CD4-positive, alpha-beta memory T cell (primary cell): ENCODE data around the gene MED27. TPM values are rescaled to one million over a fixed set of nuclear protein-coding genes. Genes with fewer than 3 reads are reported as not detected.

Source experiments
- CTCF ChIA-PET: fragments of 350-600 bp; sonication (Branson Sonifier 250); formaldehyde crosslinking; loops from one replicate; lab custom pipeline; 2021; ENCODE audit warnings: inconsistent platforms; ENCODE audit not compliant: partially characterized antibody; lab: Charles Lee
- POLR2A ChIA-PET: fragments of 350-600 bp; sonication (Branson Sonifier 250); formaldehyde crosslinking; loops from one replicate; lab custom pipeline; 2021; ENCODE audit not compliant: partially characterized antibody; lab: Charles Lee
- DNase-seq, 5 donors: peaks; one replicate each; pipeline versions ENCODE4 v3.0.0 to v3.0.0-alpha.2; 2020 to 2022; ENCODE audit warnings: mixed read lengths in 1 of 5
- H3K27ac ChIP-seq: one replicate; pipeline ENCODE4 v1.7.0; 2013; ENCODE audit warnings: low read depth, low read length
- H3K27me3 ChIP-seq: 2 replicates; pipeline ENCODE4 v1.7.0; 2013; ENCODE audit warnings: mild to moderate bottlenecking, low read length, moderate library complexity; ENCODE audit not compliant: insufficient read depth
- H3K36me3 ChIP-seq: 2 replicates; pipeline ENCODE4 v1.7.0; 2013; ENCODE audit warnings: mild to moderate bottlenecking, low read length, moderate library complexity; ENCODE audit not compliant: insufficient read depth
- H3K4me1 ChIP-seq: 2 replicates; pipeline ENCODE4 v1.7.0; 2013; ENCODE audit warnings: mild to moderate bottlenecking, low read length, moderate library complexity; ENCODE audit not compliant: insufficient read depth
- H3K4me3 ChIP-seq, 2 donors: one replicate each; pipeline ENCODE4 v1.7.0; 2013; ENCODE audit warnings: low read length in 2 of 2, mild to moderate bottlenecking in 1 of 2
- H3K9me3 ChIP-seq, 2 donors: one replicate each; pipeline ENCODE4 v1.7.0; 2013; ENCODE audit warnings: low read length in 2 of 2, control low read depth in 1 of 2; ENCODE audit not compliant: control insufficient read depth in 1 of 2
- H3K27ac Mint-ChIP-seq, 7 donors: one replicate each; pipeline ENCODE4 v1.8.0; 2020 to 2021; ENCODE audit warnings: mixed read lengths in 7 of 7, mild to moderate bottlenecking in 6 of 7, inconsistent platforms in 3 of 7, moderate library complexity in 3 of 7
- H3K27me3 Mint-ChIP-seq, 2 donors: one replicate each; pipeline ENCODE4 v1.8.0; 2020 to 2021; ENCODE audit warnings: mixed read lengths in 2 of 2
- H3K36me3 Mint-ChIP-seq, 2 donors: one replicate each; pipeline ENCODE4 v1.8.0; 2020 to 2021; ENCODE audit warnings: mixed read lengths in 2 of 2, inconsistent platforms in 1 of 2, mild to moderate bottlenecking in 1 of 2
- H3K4me1 Mint-ChIP-seq, 4 donors: one replicate each; pipeline ENCODE4 v1.8.0; 2020 to 2021; ENCODE audit warnings: mixed read lengths in 4 of 4, mild to moderate bottlenecking in 1 of 4
- H3K4me3 Mint-ChIP-seq, 8 donors: one replicate each; pipeline ENCODE4 v1.8.0; 2020 to 2021; ENCODE audit warnings: mixed read lengths in 8 of 8, mild to moderate bottlenecking in 7 of 8, moderate library complexity in 6 of 8, inconsistent platforms in 3 of 8
- H3K9me3 Mint-ChIP-seq, 8 donors: one replicate each; pipeline ENCODE4 v1.8.0; 2020 to 2021; ENCODE audit warnings: mixed read lengths in 8 of 8, mild to moderate bottlenecking in 5 of 8, inconsistent platforms in 3 of 8, moderate library complexity in 1 of 8
- intact Hi-C: fragments of 100-400 bp; cut with micrococcal nuclease; formaldehyde crosslinking; loops from one replicate; pipeline ENCODE4 v1.15.1; 2023
- polyA plus RNA-seq, 2 donors: library from polyadenylated mRNA; unstranded; fragments of 300-500 nt; fragmentation: Illumina TruSeq; gene quantifications; one replicate each; pipeline ENCODE4 v1.2.3, GENCODE V29; 2021
- total RNA-seq, 2 experiments: library from RNA; stranded (reverse); gene quantifications; one replicate each; pipeline ENCODE4 v1.2.3, GENCODE V29; 2021

MED27 gene
- total RNA-seq, result 10 to 100 TPM; 15.6 to 15.8 TPM
- polyA plus RNA-seq, result 10 to 100 TPM; 42.8 to 57.7 TPM

DNA sequence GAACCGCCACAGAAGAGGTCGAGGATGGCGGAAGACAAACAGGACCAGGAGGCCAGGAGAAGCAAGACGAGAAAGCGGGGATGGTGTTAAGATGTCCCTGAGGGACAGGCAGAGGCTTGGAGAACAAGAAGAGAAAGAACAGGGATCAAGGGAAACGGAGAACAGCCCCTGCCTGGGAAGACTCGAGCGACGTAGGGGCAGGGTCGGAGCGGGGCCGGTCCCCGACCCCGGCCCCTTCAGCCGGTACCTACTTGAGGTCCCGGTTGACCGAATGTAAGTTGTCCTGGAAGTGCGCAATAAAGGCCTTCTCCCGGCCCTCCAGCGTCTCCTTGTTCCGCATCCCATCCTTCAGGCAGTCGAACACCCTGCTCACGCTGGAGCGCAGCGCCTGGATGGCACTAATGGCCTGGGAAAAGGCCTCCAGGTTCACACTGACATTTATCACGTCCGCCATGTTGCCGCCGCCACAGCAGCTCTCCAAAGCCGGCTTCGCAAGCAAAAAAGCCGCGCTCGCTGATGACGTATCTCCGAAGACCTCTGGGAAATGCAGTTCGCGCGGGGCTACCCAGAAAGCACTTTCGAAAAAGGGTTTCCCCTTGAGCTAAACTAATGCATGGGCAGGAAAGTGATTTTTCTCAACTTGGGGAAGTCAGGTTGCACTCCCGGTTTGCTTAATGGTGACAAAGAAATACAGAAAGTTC is at the start of gene MED27:
Gene MED27 (minus strand): TSS at position 477 of the 701 bp plus-strand sequence. CDS start 23 bp downstream, at position 454.
- peaks cover 40% of the 10 kb centered on the region for H3K4me1 ChIP-seq
- Mint-ChIP-seq H3K9me3 (no peaks in the 10 kb centered on the region), H3K4me3 (peak within 1 kb of the TSS; percentile 89 to 99 (median 98)), H3K4me1 (peaks cover 30 to 45% (median 38%) of the 10 kb centered on the region in 4 donors), H3K36me3 (peaks cover 28 to 32% of the 10 kb centered on the region in 2 donors), H3K27me3 (peaks cover 0 to 4% of the 10 kb centered on the region in 2 donors), H3K27ac (peak within 1 kb of the TSS; percentile 86 to 98 (median 94))
- ChIA-PET CTCF (interaction anchor here (0.9 to 1.1 kb wide), 2 partner anchors 157 to 591 kb away, joined by 3 to 4 read pairs; partner anchors contain the start of genes DDX31 and GTF3C4), POLR2A (interaction anchor here (0.8 to 1.7 kb wide), 4 partner anchors 239 to 954 kb away, joined by 3 to 4 read pairs (median 3); partner anchors contain the start of genes DDX31 and NUP214)
- H3K4me3 ChIP-seq, result peak within 1 kb of the TSS; percentile 89 to 93
- peaks cover 20% of the 10 kb centered on the region for H3K36me3 ChIP-seq
- H3K27ac ChIP-seq, result peak within 1 kb of the TSS; percentile 70
- intact Hi-C loops, result loop anchor here (1.0 kb wide), 1 partner anchor 162 kb away; no protein-coding TSS in a partner anchor
- H3K27me3 ChIP-seq, result no peaks in the 10 kb centered on the region
- peak; percentile 88 to 96 (median 89) for DNase-seq
- H3K9me3 ChIP-seq, result no peaks in the 10 kb centered on the region

- Mint-ChIP-seq H3K27ac (no peak overlapping the region), H3K27me3 (peaks cover 53 to 57% of the 10 kb centered on the region in 2 donors), H3K36me3 (no peaks in the 10 kb centered on the region), H3K9me3 (no peaks in the 10 kb centered on the region), H3K4me1 (peaks cover 7 to 15% (median 12%) of the 10 kb centered on the region in 4 donors), H3K4me3 (no peak overlapping the region)
- ChIA-PET POLR2A (interaction anchor here (0.6 kb wide), 1 partner anchor 276 kb away, joined by 3 read pairs; no protein-coding TSS in a partner anchor), CTCF (no interaction called here)
- Histone ChIP-seq H3K9me3 (no peaks in the 10 kb centered on the region), H3K27ac (no peak overlapping the region), H3K36me3 (no peaks in the 10 kb centered on the region), H3K4me3 (no peak overlapping the region), H3K4me1 (peaks cover 13% of the 10 kb centered on the region), H3K27me3 (peaks cover 4% of the 10 kb centered on the region)
- DNase-seq, result no peak
- intact Hi-C loops, result no loop called here
These were observed 48.3 kb upstream of the MED27 start for GRCh38 chr9:132127888-132128534.

DNA sequence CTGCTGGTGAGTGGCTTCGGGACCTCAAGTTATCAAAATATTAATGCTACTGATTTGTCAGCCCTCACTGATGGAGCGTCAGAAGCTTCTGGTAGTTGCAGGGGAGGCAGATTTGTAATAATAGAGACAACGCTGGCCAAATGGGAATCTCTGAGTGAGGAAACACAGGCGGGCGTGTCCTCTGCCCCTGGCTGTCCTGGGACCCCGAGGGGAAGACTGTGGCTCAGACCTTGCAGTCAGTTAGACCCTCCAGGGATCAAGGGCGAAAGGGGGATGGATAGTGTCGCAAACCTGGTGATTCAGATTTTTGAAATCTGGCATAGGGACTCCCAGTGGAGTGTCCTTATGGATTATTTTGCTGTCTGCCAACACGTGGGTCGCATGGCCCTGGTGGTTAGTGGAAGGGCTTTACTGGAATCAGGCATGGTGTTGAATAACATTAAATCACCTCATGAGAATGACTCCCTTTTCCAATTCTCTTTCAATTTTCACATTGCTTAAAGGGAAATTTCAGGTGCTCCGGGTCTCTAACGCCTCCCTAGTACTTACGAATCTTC is 47.1 kb upstream of the MED27 start:
- Histone ChIP-seq H3K36me3 (no peaks in the 10 kb centered on the region), H3K4me1 (peaks cover 13% of the 10 kb centered on the region), H3K27ac (no peak overlapping the region), H3K9me3 (no peaks in the 10 kb centered on the region), H3K4me3 (no peak overlapping the region), H3K27me3 (peaks cover 4% of the 10 kb centered on the region)
- ChIA-PET POLR2A (no interaction called here), CTCF (no interaction called here)
- peak overlapping the region; percentile 43 to 85 (median 72) for H3K4me3 Mint-ChIP-seq
- no peaks in the 10 kb centered on the region for H3K9me3 Mint-ChIP-seq
- H3K4me1 Mint-ChIP-seq, result peaks cover 7 to 15% (median 12%) of the 10 kb centered on the region in 4 donors
- no peak overlapping the region for H3K27ac Mint-ChIP-seq
- no peaks in the 10 kb centered on the region for H3K36me3 Mint-ChIP-seq
- DNase-seq, result no peak
- intact Hi-C loops, result no loop called here
- peaks cover 48 to 49% of the 10 kb centered on the region in 2 donors for H3K27me3 Mint-ChIP-seq

- no peak overlapping the region for H3K27ac ChIP-seq
- ChIA-PET POLR2A (no interaction called here), CTCF (no interaction called here)
- H3K4me1 ChIP-seq, result peaks cover 13% of the 10 kb centered on the region
- no peaks in the 10 kb centered on the region for H3K36me3 ChIP-seq
- peaks cover 44 to 46% of the 10 kb centered on the region in 2 donors for H3K27me3 Mint-ChIP-seq
- intact Hi-C loops, result no loop called here
- no peaks in the 10 kb centered on the region for H3K36me3 Mint-ChIP-seq
- no peaks in the 10 kb centered on the region for H3K9me3 Mint-ChIP-seq
- DNase-seq, result no peak
- H3K9me3 ChIP-seq, result no peaks in the 10 kb centered on the region
- H3K27ac Mint-ChIP-seq, result no peak overlapping the region
- peaks cover 4% of the 10 kb centered on the region for H3K27me3 ChIP-seq
- H3K4me3 Mint-ChIP-seq, result peak overlapping the region; percentile 45 to 85 (median 72)
- peaks cover 7 to 15% (median 12%) of the 10 kb centered on the region in 4 donors for H3K4me1 Mint-ChIP-seq
- H3K4me3 ChIP-seq, result no peak overlapping the region
These were observed 46.4 kb upstream of the MED27 start for GRCh38 chr9:132125944-132126679.

DNA sequence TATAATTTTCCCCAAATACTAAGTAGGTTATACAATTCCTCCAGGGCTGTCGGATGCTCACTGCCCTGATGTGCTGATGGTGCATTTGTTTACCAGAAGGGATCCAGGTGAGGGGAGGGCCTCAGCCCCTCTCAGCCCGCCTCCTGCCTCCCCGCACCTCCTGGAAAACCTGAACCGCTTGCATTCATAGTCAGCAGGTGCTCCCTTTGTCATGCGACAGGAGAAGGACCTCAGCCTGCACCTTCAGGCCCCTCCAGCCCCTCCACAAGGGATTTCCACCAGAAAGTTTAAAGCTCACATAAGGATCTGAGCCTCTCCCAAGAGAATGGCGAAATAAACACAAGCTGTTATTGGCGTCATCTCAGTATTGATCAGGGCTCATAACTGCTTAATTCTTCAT is 45.7 kb upstream of the MED27 start:
- intact Hi-C loops, result no loop called here
- H3K36me3 Mint-ChIP-seq, result no peaks in the 10 kb centered on the region
- CTCF ChIA-PET, result no interaction called here
- H3K9me3 ChIP-seq, result no peaks in the 10 kb centered on the region
- no peaks in the 10 kb centered on the region for H3K36me3 ChIP-seq
- H3K27ac Mint-ChIP-seq, result no peak overlapping the region
- no peak overlapping the region for H3K4me3 ChIP-seq
- no peak for DNase-seq
- H3K27me3 Mint-ChIP-seq, result peaks cover 40 to 41% of the 10 kb centered on the region in 2 donors
- peaks cover 6% of the 10 kb centered on the region for H3K27me3 ChIP-seq
- peak overlapping the region in 1 of 8 donors; percentile 1 for H3K4me3 Mint-ChIP-seq
- peaks cover 7 to 15% (median 12%) of the 10 kb centered on the region in 4 donors for H3K4me1 Mint-ChIP-seq
- no peaks in the 10 kb centered on the region for H3K9me3 Mint-ChIP-seq
- POLR2A ChIA-PET, result no interaction called here
- peaks cover 13% of the 10 kb centered on the region for H3K4me1 ChIP-seq
- no peak overlapping the region for H3K27ac ChIP-seq

DNA sequence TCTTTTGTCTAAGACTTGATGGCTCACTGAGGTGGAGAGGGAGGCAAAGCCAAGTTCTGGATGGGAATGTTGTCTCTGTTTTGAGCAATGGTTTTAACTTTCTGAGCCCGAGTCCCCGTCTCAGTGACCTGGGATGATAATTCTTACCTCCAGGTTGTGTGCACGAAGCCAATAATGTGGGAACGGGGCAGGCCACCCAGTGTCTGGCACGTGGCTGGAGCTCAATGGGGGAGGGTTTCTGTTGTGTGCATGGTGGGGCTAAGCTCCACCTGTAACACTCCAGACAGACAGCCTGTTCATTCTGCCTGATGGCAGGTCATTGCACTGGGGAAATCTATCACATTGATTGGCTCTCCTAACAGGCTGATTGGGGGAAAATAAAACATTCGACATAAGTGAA is 45.1 kb upstream of the MED27 start:
- no peak overlapping the region for H3K4me3 Mint-ChIP-seq
- Histone ChIP-seq H3K27me3 (peaks cover 12% of the 10 kb centered on the region), H3K4me1 (peaks cover 13% of the 10 kb centered on the region), H3K27ac (no peak overlapping the region), H3K9me3 (no peaks in the 10 kb centered on the region), H3K4me3 (no peak overlapping the region), H3K36me3 (no peaks in the 10 kb centered on the region)
- intact Hi-C loops, result no loop called here
- DNase-seq, result no peak
- H3K4me1 Mint-ChIP-seq, result peaks cover 7 to 15% (median 12%) of the 10 kb centered on the region in 4 donors
- H3K27ac Mint-ChIP-seq, result no peak overlapping the region
- H3K9me3 Mint-ChIP-seq, result peaks cover 0 to 1% (median 0%) of the 10 kb centered on the region in 8 donors
- H3K36me3 Mint-ChIP-seq, result no peaks in the 10 kb centered on the region
- CTCF ChIA-PET, result no interaction called here
- POLR2A ChIA-PET, result no interaction called here
- peaks cover 37 to 40% of the 10 kb centered on the region in 2 donors for H3K27me3 Mint-ChIP-seq
